K562 (cell line): ENCODE data around the gene HSPB6. TPM values are rescaled to one million over a fixed set of nuclear protein-coding genes. Genes with fewer than 3 reads are reported as not detected.

ENCODE experiments used
- ATAC-seq: fragments of 200-7000 bp; cut with Tn5 transposase; 3 replicates; pipeline ENCODE4 v1.9.1; 2020; ENCODE audit warnings: moderate library complexity
- BruUV-seq: library from RNA; stranded (reverse); fragments of 400-500 nt; replicated peaks from 2 replicates; lab custom pipeline; 2021; lab: Mats Ljungman, UMichigan
- CTCF ChIA-PET: fragments of 300-600 bp; formaldehyde crosslinking; extraction: SDS; loops from one replicate; lab custom pipeline; 2021; ENCODE audit warnings: low intra/inter-chr PET ratio; lab: Yijun Ruan, JAX
- POLR2A ChIA-PET: fragments of 300-600, 350-650 bp; sonication (Branson Sonifier 250); formaldehyde crosslinking; extraction: SDS; loops from one replicate; lab custom pipeline; 2021; ENCODE audit warnings: antibody characterized with exemption, inconsistent platforms; lab: Yijun Ruan, JAX
- DNase-seq, 4 experiments: peaks; one replicate each; pipeline versions ENCODE4 v3.0.0 to v3.0.0-alpha.2; 2011 to 2018; ENCODE audit warnings: low spot score in 3 of 4, mixed read lengths in 3 of 4; ENCODE audit errors: extremely low read depth in 1 of 4
- FAIRE-seq: peaks from 2 replicates; lab custom pipeline; 2011; peaks lifted over from hg19 to GRCh38; lab: Jason Lieb, UNC
- H2AFZ ChIP-seq: 2 replicates; pipeline ENCODE4 v1.6.0; 2011; ENCODE audit warnings: low read depth, low read length, control low read depth, inconsistent platforms
- H3K27ac ChIP-seq: fragments of 200-600 bp; 3 replicates; pipeline ENCODE4 v1.8.0; 2011; ENCODE audit warnings: low read depth, mild to moderate bottlenecking, control low read depth, inconsistent platforms, low read length, moderate library complexity, mixed read lengths; ENCODE audit errors: extremely low read depth
- H3K27me3 ChIP-seq, 2 experiments: fragments of 300-600 bp in 1 of 2; 2 replicates in 1 of 2; 3 replicates in 1 of 2; pipeline versions ENCODE4 v1.6.0 to v1.8.0; 2011; ENCODE audit warnings: inconsistent platforms in 2 of 2, low read length in 2 of 2, mild to moderate bottlenecking in 1 of 2, mixed read lengths in 1 of 2, moderate library complexity in 1 of 2; ENCODE audit not compliant: control insufficient read depth in 2 of 2, insufficient read depth in 2 of 2
- H3K36me3 ChIP-seq: fragments of 300-600 bp; 3 replicates; pipeline ENCODE4 v1.8.0; 2011; ENCODE audit warnings: mild to moderate bottlenecking, low read length, inconsistent platforms; ENCODE audit not compliant: control insufficient read depth, insufficient read depth
- H3K4me1 ChIP-seq, 2 experiments: fragments of 200-600 bp in 1 of 2; replicated peaks in 1 of 2; 2 replicates in 1 of 2; 3 replicates in 1 of 2; pipeline versions ENCODE4 v1.5.1 to v1.8.0; 2011; ENCODE audit warnings: inconsistent platforms in 2 of 2, low read length in 2 of 2, mild to moderate bottlenecking in 1 of 2, mixed read lengths in 1 of 2, moderate library complexity in 1 of 2; ENCODE audit not compliant: control insufficient read depth in 2 of 2, insufficient read depth in 2 of 2
- H3K4me2 ChIP-seq: 2 replicates; pipeline ENCODE4 v1.6.1; 2011; ENCODE audit warnings: low read length, control low read depth, inconsistent platforms, mixed read lengths; ENCODE audit not compliant: insufficient read depth
- H3K4me3 ChIP-seq: fragments of 200-600 bp; sonication (generic), shearing (Covaris generic); 2 replicates; pipeline ENCODE4 v1.5.1; 2016; ENCODE audit warnings: control low read depth, inconsistent platforms
- H3K79me2 ChIP-seq: fragments of 200-600 bp; 3 replicates; pipeline ENCODE4 v1.8.0; 2011; ENCODE audit warnings: low read length, inconsistent platforms; ENCODE audit not compliant: control insufficient read depth, insufficient read depth
- H3K9ac ChIP-seq, 2 experiments: 2 replicates each; pipeline versions ENCODE4 v1.6.0 to v1.6.1; 2011; ENCODE audit warnings: low read depth in 2 of 2, low read length in 2 of 2, control low read depth in 1 of 2, inconsistent platforms in 1 of 2, mild to moderate bottlenecking in 1 of 2, mixed read lengths in 1 of 2; ENCODE audit not compliant: insufficient read depth in 1 of 2
- H3K9me1 ChIP-seq: one replicate; pipeline ENCODE4 v1.6.0; 2011; ENCODE audit warnings: inconsistent platforms, mild to moderate bottlenecking, low read length, moderate library complexity; ENCODE audit not compliant: control insufficient read depth, insufficient read depth
- H3K9me3 ChIP-seq: replicated peaks from 2 replicates; pipeline ENCODE4 v1.5.1; 2011; ENCODE audit warnings: low read depth, low read length, inconsistent platforms; ENCODE audit not compliant: control insufficient read depth, insufficient read depth
- H4K20me1 ChIP-seq: replicated peaks from 2 replicates; pipeline ENCODE4 v1.6.1; 2011; ENCODE audit warnings: low read length, inconsistent platforms, mixed read lengths; ENCODE audit not compliant: control insufficient read depth, insufficient read depth
- ARID1B ChIP-seq: fragments of 450-650 bp; IDR thresholded peaks from 2 replicates; pipeline ENCODE4 v1.6.1; 2016; ENCODE audit warnings: antibody characterized with exemption, mild to moderate bottlenecking, inconsistent platforms
- BRCA1 ChIP-seq, 2 experiments: fragments of 450-650 bp in 1 of 2; sonication (generic) in 1 of 2; formaldehyde crosslinking in 1 of 2; IDR thresholded peaks; 2 replicates each; pipeline versions ENCODE4 v1.5.0 to v1.6.1; 2017 to 2020; ENCODE audit warnings: mild to moderate bottlenecking in 1 of 2, missing genetic modification reagents in 1 of 2
- BRD9 ChIP-seq: fragments of 450-650 bp; IDR thresholded peaks from 2 replicates; pipeline ENCODE4 v1.6.1; 2018; ENCODE audit warnings: low read depth; ENCODE audit not compliant: partially characterized antibody
- CBFA2T3 ChIP-seq: fragments of 450-650 bp; IDR thresholded peaks from 2 replicates; pipeline ENCODE4 v1.6.1; 2017
- CTBP1 ChIP-seq: fragments of 450-650 bp; IDR thresholded peaks from 2 replicates; pipeline ENCODE4 v1.6.1; 2016; ENCODE audit warnings: borderline replicate concordance
- ETV5 ChIP-seq: sonication (generic); formaldehyde crosslinking; IDR thresholded peaks from 2 replicates; pipeline ENCODE4 v1.4.0; 2020; ENCODE audit warnings: low read depth, mild to moderate bottlenecking, missing genetic modification reagents
- NCOR1 ChIP-seq: fragments of 450-650 bp; IDR thresholded peaks from 2 replicates; pipeline ENCODE4 v1.6.1; 2016; ENCODE audit warnings: mild to moderate bottlenecking, moderate library complexity
- PRDM10 ChIP-seq: fragments of 450-650 bp; IDR thresholded peaks from 2 replicates; pipeline ENCODE4 v1.6.1; 2018; ENCODE audit not compliant: partially characterized antibody
- SMARCE1 ChIP-seq: fragments of 450-650 bp; IDR thresholded peaks from 2 replicates; pipeline ENCODE4 v1.7.1; 2016; ENCODE audit warnings: mild to moderate bottlenecking
- TAL1 ChIP-seq: fragments of 450-650 bp; IDR thresholded peaks from 2 replicates; pipeline ENCODE4 v1.6.1; 2016; ENCODE audit warnings: mild to moderate bottlenecking
- TEAD4 ChIP-seq, 2 experiments: sonication (generic) in 1 of 2; formaldehyde crosslinking in 1 of 2; IDR thresholded peaks; 2 replicates each; pipeline versions ENCODE4 v1.6.1 to v1.8.0; 2012 to 2022; ENCODE audit warnings: borderline replicate concordance in 1 of 2, inconsistent platforms in 1 of 2, low read length in 1 of 2, mild to moderate bottlenecking in 1 of 2, missing genetic modification reagents in 1 of 2
- ZBTB7A ChIP-seq: IDR thresholded peaks from 2 replicates; pipeline ENCODE4 v1.6.1; 2011; ENCODE audit warnings: low read depth, mild to moderate bottlenecking, low read length, moderate library complexity, borderline replicate concordance; ENCODE audit not compliant: control insufficient read depth
- ZFX ChIP-seq: sonication (generic); formaldehyde crosslinking; IDR thresholded peaks from 2 replicates; pipeline ENCODE4 v1.8.0; 2022; ENCODE audit warnings: mild to moderate bottlenecking, missing genetic modification reagents, moderate library complexity
- ZNF384 ChIP-seq: IDR thresholded peaks from 2 replicates; pipeline ENCODE4 v1.6.1; 2012; ENCODE audit warnings: low read depth, low read length, improper control_type of control experiment
- WGBS: fragments of 100-300 bp; shearing (Covaris generic); methylation state at CpG from one replicate; pipeline ENCODE4 v1.1.6; 2016; ENCODE audit warnings: low coverage, mixed read lengths; ENCODE audit not compliant: insufficient coverage; ENCODE audit errors: missing lambda C conversion rate; 5-methylcytosine and 5-hydroxymethylcytosine counted together
- in situ Hi-C: fragments of 300-500 bp; cut with MboI; formaldehyde crosslinking; loops from 4 replicates; pipeline ENCODE4 v1.15.0; 2018; ENCODE audit warnings: inconsistent platforms, mixed read lengths
- intact Hi-C: fragments of 100-400 bp; cut with micrococcal nuclease; formaldehyde crosslinking; loops from 2 replicates; pipeline ENCODE4 v1.14.2; 2022
- polyA plus RNA-seq, 8 experiments: library from polyadenylated mRNA; depleted of rRNA in 4 of 8; stranded (reverse) in 5 of 8; unstranded in 3 of 8; fragments of >200 nt; fragmentation: Nextera tagmentation in 2 of 8; fragmentation: Illumina TruSeq in 1 of 8; extraction: Ambion mirVana in 2 of 8; extraction: Trizol in 1 of 8; gene quantifications; 2 replicates each; pipeline versions ENCODE4 v1.2.1 to v1.2.3, GENCODE V29; 2011 to 2014; ENCODE audit warnings: inconsistent platforms in 1 of 8, missing spikeins in 1 of 8
- total RNA-seq, 7 experiments: library from RNA; depleted of rRNA in 6 of 7; stranded (reverse); fragments of >200 nt in 6 of 7; fragmentation: Illumina TruSeq in 2 of 7; extraction: Trizol in 2 of 7; gene quantifications; 2 replicates each; pipeline versions ENCODE4 v1.2.1 to v1.2.3, GENCODE V29; 2011 to 2021; ENCODE audit warnings: low replicate concordance in 1 of 7
- TF ChIP-seq, protein P1 (sequence below): fragments of 200-800 bp; sonication (Bioruptor generic); IDR thresholded peaks from 2 replicates; pipeline ENCODE4 v1.6.1; 2017; ENCODE audit warnings: missing genetic modification characterization, missing compliant biosample characterization
- TF ChIP-seq, protein P2 (sequence below): sonication (generic); formaldehyde crosslinking; IDR thresholded peaks from 2 replicates; pipeline ENCODE4 v1.8.1; 2023; ENCODE audit warnings: mild to moderate bottlenecking, missing genetic modification reagents, moderate library complexity

The HSPB6 gene
- total and polyA plus RNA-seq, 9 of the 15 experiments (the other 6 are each of a cell fraction or from before 2014, with no cell fraction given), result 0.55 TPM; not detected in 8

- no peak for FAIRE-seq
- peak overlapping the region; percentile 63 to 87 for H3K9ac ChIP-seq
- TF ChIP-seq TAL1 (peak; percentile 1; the same call in 1 of the 2 replicates), BRD9 (peak; percentile 6), ZBTB7A (peak; percentile 14; the same call in 1 of the 2 replicates), ZFX (CRISPR knock-in tag) (0 out of 2 replicates have a peak, but pooled peaks have one; percentile 28), ARID1B (peak; percentile 76; the same call in 1 of the 2 replicates), PRDM10 (peak; percentile 77), SMARCE1 (no peak), CBFA2T3 (peak; percentile 47; the same call in 1 of the 2 replicates), BRCA1 (IDR thresholded peaks at IDR 0.05) (no peak), BRCA1 (CRISPR knock-in tag; IDR thresholded peaks at IDR 0.05) (no peak), TEAD4 (IDR thresholded peaks at IDR 0.05; ENCODE audit: low read length) (peak; percentile 41; the same call in 1 of the 2 replicates), TEAD4 (CRISPR knock-in tag; IDR thresholded peaks at IDR 0.05; ENCODE audit: borderline replicate concordance) (no peak), CTBP1 (0 out of 2 replicates have a peak, but pooled peaks have one; percentile 8), NCOR1 (peak; percentile 52; the same call in 1 of the 2 replicates), ETV5 (0 out of 2 replicates have a peak, but pooled peaks have one; percentile 15), ZNF384 (no peak)
- TF ChIP-seq, protein P1, sequence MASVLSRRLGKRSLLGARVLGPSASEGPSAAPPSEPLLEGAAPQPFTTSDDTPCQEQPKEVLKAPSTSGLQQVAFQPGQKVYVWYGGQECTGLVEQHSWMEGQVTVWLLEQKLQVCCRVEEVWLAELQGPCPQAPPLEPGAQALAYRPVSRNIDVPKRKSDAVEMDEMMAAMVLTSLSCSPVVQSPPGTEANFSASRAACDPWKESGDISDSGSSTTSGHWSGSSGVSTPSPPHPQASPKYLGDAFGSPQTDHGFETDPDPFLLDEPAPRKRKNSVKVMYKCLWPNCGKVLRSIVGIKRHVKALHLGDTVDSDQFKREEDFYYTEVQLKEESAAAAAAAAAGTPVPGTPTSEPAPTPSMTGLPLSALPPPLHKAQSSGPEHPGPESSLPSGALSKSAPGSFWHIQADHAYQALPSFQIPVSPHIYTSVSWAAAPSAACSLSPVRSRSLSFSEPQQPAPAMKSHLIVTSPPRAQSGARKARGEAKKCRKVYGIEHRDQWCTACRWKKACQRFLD (CRISPR knock-in tag), result 0 out of 2 replicates have a peak, but pooled peaks have one; percentile 59
- TF ChIP-seq, protein P2, sequence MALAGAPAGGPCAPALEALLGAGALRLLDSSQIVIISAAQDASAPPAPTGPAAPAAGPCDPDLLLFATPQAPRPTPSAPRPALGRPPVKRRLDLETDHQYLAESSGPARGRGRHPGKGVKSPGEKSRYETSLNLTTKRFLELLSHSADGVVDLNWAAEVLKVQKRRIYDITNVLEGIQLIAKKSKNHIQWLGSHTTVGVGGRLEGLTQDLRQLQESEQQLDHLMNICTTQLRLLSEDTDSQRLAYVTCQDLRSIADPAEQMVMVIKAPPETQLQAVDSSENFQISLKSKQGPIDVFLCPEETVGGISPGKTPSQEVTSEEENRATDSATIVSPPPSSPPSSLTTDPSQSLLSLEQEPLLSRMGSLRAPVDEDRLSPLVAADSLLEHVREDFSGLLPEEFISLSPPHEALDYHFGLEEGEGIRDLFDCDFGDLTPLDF (CRISPR knock-in tag), result 0 out of 2 replicates have a peak, but pooled peaks have one; percentile 8
Observed at GRCh38 chr19:35741203-35741515, 15.7 kb downstream of the HSPB6 start.

More at GRCh38 chr19:35741203-35741515, 15.7 kb downstream of the HSPB6 start:
- ChIA-PET CTCF (interaction anchor here (1.2 kb wide), 1 partner anchor 48 kb away, joined by 7 read pairs; no protein-coding TSS in a partner anchor), POLR2A (interaction anchor here (0.6 to 2.7 kb wide), 4 partner anchors 13 to 98 kb away, joined by 3 to 19 read pairs (median 11); no protein-coding TSS in a partner anchor)
- H2AFZ ChIP-seq, result peak overlapping the region; percentile 98
- peaks cover 24 to 53% of the 10 kb centered on the region in 2 experiments; a peak in 4 of 5 replicates for H3K4me1 ChIP-seq
- no TSS peak for BruUV-seq
- intact Hi-C loops (loop anchor here (10.0 kb wide), 1 partner anchor 96 kb away; the partner anchor contains the start of genes COX6B1 and ETV2), in situ Hi-C loops (no loop called here)
- peak overlapping the region; percentile 85 for H3K27ac ChIP-seq
- peak; percentile 1; the same call in 2 of the 3 replicates for ATAC-seq
- peak overlapping the region; percentile 65 for H3K4me3 ChIP-seq
- H3K9me1 ChIP-seq, result no peaks in the 10 kb centered on the region
- H3K27me3 ChIP-seq, result no peaks in the 10 kb centered on the region
- WGBS, result 2% methylated on average over 9 of the region's 12 CpGs
- no peaks in the 10 kb centered on the region for H3K9me3 ChIP-seq
- peaks cover 50% of the 10 kb centered on the region; the same call in 2 of the 3 replicates for H3K36me3 ChIP-seq
- H3K4me2 ChIP-seq, result peak overlapping the region; percentile 94
- peaks cover 6% of the 10 kb centered on the region for H3K79me2 ChIP-seq
- no peaks in the 10 kb centered on the region for H4K20me1 ChIP-seq
- DNase-seq, result no peak
